K562 (cell line): ENCODE data around the gene SHB. TPM values are rescaled to one million over a fixed set of nuclear protein-coding genes. Genes with fewer than 3 reads are reported as not detected.

ENCODE experiments used
- ATAC-seq: fragments of 200-7000 bp; cut with Tn5 transposase; 3 replicates; pipeline ENCODE4 v1.9.1; 2020; ENCODE audit warnings: moderate library complexity
- BruUV-seq: library from RNA; stranded (reverse); fragments of 400-500 nt; replicated peaks from 2 replicates; lab custom pipeline; 2021; lab: Mats Ljungman, UMichigan
- CTCF ChIA-PET: fragments of 300-600 bp; formaldehyde crosslinking; extraction: SDS; loops from one replicate; lab custom pipeline; 2021; ENCODE audit warnings: low intra/inter-chr PET ratio; lab: Yijun Ruan, JAX
- POLR2A ChIA-PET: fragments of 300-600, 350-650 bp; sonication (Branson Sonifier 250); formaldehyde crosslinking; extraction: SDS; loops from one replicate; lab custom pipeline; 2021; ENCODE audit warnings: antibody characterized with exemption, inconsistent platforms; lab: Yijun Ruan, JAX
- DNase-seq, 4 experiments: peaks; one replicate each; pipeline versions ENCODE4 v3.0.0 to v3.0.0-alpha.2; 2011 to 2018; ENCODE audit warnings: low spot score in 3 of 4, mixed read lengths in 3 of 4; ENCODE audit errors: extremely low read depth in 1 of 4
- FAIRE-seq: peaks from 2 replicates; lab custom pipeline; 2011; peaks lifted over from hg19 to GRCh38; lab: Jason Lieb, UNC
- H2AFZ ChIP-seq: 2 replicates; pipeline ENCODE4 v1.6.0; 2011; ENCODE audit warnings: low read depth, low read length, control low read depth, inconsistent platforms
- H3K27ac ChIP-seq: fragments of 200-600 bp; 3 replicates; pipeline ENCODE4 v1.8.0; 2011; ENCODE audit warnings: low read depth, mild to moderate bottlenecking, control low read depth, inconsistent platforms, low read length, moderate library complexity, mixed read lengths; ENCODE audit errors: extremely low read depth
- H3K27me3 ChIP-seq, 2 experiments: fragments of 300-600 bp in 1 of 2; 2 replicates in 1 of 2; 3 replicates in 1 of 2; pipeline versions ENCODE4 v1.6.0 to v1.8.0; 2011; ENCODE audit warnings: inconsistent platforms in 2 of 2, low read length in 2 of 2, mild to moderate bottlenecking in 1 of 2, mixed read lengths in 1 of 2, moderate library complexity in 1 of 2; ENCODE audit not compliant: control insufficient read depth in 2 of 2, insufficient read depth in 2 of 2
- H3K36me3 ChIP-seq: fragments of 300-600 bp; 3 replicates; pipeline ENCODE4 v1.8.0; 2011; ENCODE audit warnings: mild to moderate bottlenecking, low read length, inconsistent platforms; ENCODE audit not compliant: control insufficient read depth, insufficient read depth
- H3K4me1 ChIP-seq, 2 experiments: fragments of 200-600 bp in 1 of 2; replicated peaks in 1 of 2; 2 replicates in 1 of 2; 3 replicates in 1 of 2; pipeline versions ENCODE4 v1.5.1 to v1.8.0; 2011; ENCODE audit warnings: inconsistent platforms in 2 of 2, low read length in 2 of 2, mild to moderate bottlenecking in 1 of 2, mixed read lengths in 1 of 2, moderate library complexity in 1 of 2; ENCODE audit not compliant: control insufficient read depth in 2 of 2, insufficient read depth in 2 of 2
- H3K4me2 ChIP-seq: 2 replicates; pipeline ENCODE4 v1.6.1; 2011; ENCODE audit warnings: low read length, control low read depth, inconsistent platforms, mixed read lengths; ENCODE audit not compliant: insufficient read depth
- H3K4me3 ChIP-seq: fragments of 200-600 bp; sonication (generic), shearing (Covaris generic); 2 replicates; pipeline ENCODE4 v1.5.1; 2016; ENCODE audit warnings: control low read depth, inconsistent platforms
- H3K79me2 ChIP-seq: fragments of 200-600 bp; 3 replicates; pipeline ENCODE4 v1.8.0; 2011; ENCODE audit warnings: low read length, inconsistent platforms; ENCODE audit not compliant: control insufficient read depth, insufficient read depth
- H3K9ac ChIP-seq, 2 experiments: 2 replicates each; pipeline versions ENCODE4 v1.6.0 to v1.6.1; 2011; ENCODE audit warnings: low read depth in 2 of 2, low read length in 2 of 2, control low read depth in 1 of 2, inconsistent platforms in 1 of 2, mild to moderate bottlenecking in 1 of 2, mixed read lengths in 1 of 2; ENCODE audit not compliant: insufficient read depth in 1 of 2
- H3K9me1 ChIP-seq: one replicate; pipeline ENCODE4 v1.6.0; 2011; ENCODE audit warnings: inconsistent platforms, mild to moderate bottlenecking, low read length, moderate library complexity; ENCODE audit not compliant: control insufficient read depth, insufficient read depth
- H3K9me3 ChIP-seq: replicated peaks from 2 replicates; pipeline ENCODE4 v1.5.1; 2011; ENCODE audit warnings: low read depth, low read length, inconsistent platforms; ENCODE audit not compliant: control insufficient read depth, insufficient read depth
- H4K20me1 ChIP-seq: replicated peaks from 2 replicates; pipeline ENCODE4 v1.6.1; 2011; ENCODE audit warnings: low read length, inconsistent platforms, mixed read lengths; ENCODE audit not compliant: control insufficient read depth, insufficient read depth
- ADNP ChIP-seq: fragments of 200-800 bp; sonication (Bioruptor generic); IDR thresholded peaks from 2 replicates; pipeline ENCODE4 v1.6.1; 2016; ENCODE audit warnings: missing genetic modification characterization, missing compliant biosample characterization
- BCOR ChIP-seq: fragments of 450-650 bp; IDR thresholded peaks from 2 replicates; pipeline ENCODE4 v1.6.1; 2016
- DDX20 ChIP-seq: fragments of 450-650 bp; IDR thresholded peaks from 2 replicates; pipeline ENCODE4 v1.6.1; 2016; ENCODE audit warnings: missing genetic modification characterization, low read depth, mild to moderate bottlenecking, missing compliant biosample characterization, moderate library complexity
- DMBX1 ChIP-seq: fragments of 250-450 bp; sonication (Bioruptor Pico); IDR thresholded peaks from 2 replicates; pipeline ENCODE4 v1.8.0; 2022; ENCODE audit warnings: inconsistent platforms, mild to moderate bottlenecking, moderate library complexity, borderline replicate concordance
- GATA2 ChIP-seq: sonication (generic); formaldehyde crosslinking; IDR thresholded peaks from 2 replicates; pipeline ENCODE4 v1.4.0; 2020; ENCODE audit warnings: mild to moderate bottlenecking, missing genetic modification reagents
- HDAC8 ChIP-seq: fragments of 450-650 bp; IDR thresholded peaks from 2 replicates; pipeline ENCODE4 v1.6.1; 2016; ENCODE audit warnings: mild to moderate bottlenecking, missing genetic modification characterization, moderate library complexity, missing compliant biosample characterization
- HSF4 ChIP-seq: fragments of 250-450 bp; sonication (Bioruptor Pico); IDR thresholded peaks from 2 replicates; pipeline ENCODE4 v2.1.2; 2022; ENCODE audit warnings: mild to moderate bottlenecking, moderate library complexity, borderline replicate concordance
- KHSRP ChIP-seq: fragments of 450-650 bp; IDR thresholded peaks from 2 replicates; pipeline ENCODE4 v1.6.1; 2017
- LEF1 ChIP-seq: fragments of 450-650 bp; IDR thresholded peaks from 2 replicates; pipeline ENCODE4 v1.6.1; 2016; ENCODE audit warnings: mild to moderate bottlenecking
- MCM7 ChIP-seq, 2 experiments: fragments of 450-650 bp; IDR thresholded peaks; 2 replicates each; pipeline ENCODE4 v1.6.1; 2016 to 2018
- PHF20 ChIP-seq: fragments of 450-650 bp; IDR thresholded peaks from 2 replicates; pipeline ENCODE4 v1.6.1; 2018; ENCODE audit not compliant: partially characterized antibody
- RBBP5 ChIP-seq: fragments of 200-600 bp; sonication (generic); IDR thresholded peaks from 2 replicates; pipeline ENCODE4 v1.6.1; 2012; ENCODE audit warnings: borderline replicate concordance, mild to moderate bottlenecking, low read length, control low read depth, inconsistent platforms; ENCODE audit not compliant: insufficient read depth, poor library complexity, severe bottlenecking
- RBM25 ChIP-seq: fragments of 200-400 bp; formaldehyde crosslinking; IDR thresholded peaks from 2 replicates; pipeline ENCODE4 v1.6.1; 2018; ENCODE audit warnings: low read length, low read depth, moderate library complexity; ENCODE audit not compliant: severe bottlenecking
- SMARCB1 ChIP-seq: IDR thresholded peaks from 2 replicates; pipeline ENCODE4 v1.6.1; 2011; ENCODE audit warnings: improper control_type of control experiment, low read depth; ENCODE audit not compliant: insufficient read length
- TOE1 ChIP-seq, 2 experiments: fragments of 450-650 bp in 1 of 2; sonication (generic) in 1 of 2; formaldehyde crosslinking in 1 of 2; IDR thresholded peaks; 2 replicates each; pipeline versions ENCODE4 v1.7.1 to v1.8.0; 2016 to 2022; ENCODE audit warnings: borderline replicate concordance in 2 of 2, mild to moderate bottlenecking in 2 of 2, antibody characterized with exemption in 1 of 2, inconsistent platforms in 1 of 2, low read depth in 1 of 2, missing genetic modification reagents in 1 of 2, moderate library complexity in 1 of 2
- ZNF263 ChIP-seq: sonication (generic); formaldehyde crosslinking; IDR thresholded peaks from 2 replicates; pipeline ENCODE4 v1.8.0; 2022; ENCODE audit warnings: mild to moderate bottlenecking, missing genetic modification reagents, borderline replicate concordance
- ZNF384 ChIP-seq: IDR thresholded peaks from 2 replicates; pipeline ENCODE4 v1.6.1; 2012; ENCODE audit warnings: low read depth, low read length, improper control_type of control experiment
- ZNF830 ChIP-seq: fragments of 250-450 bp; sonication (Bioruptor Pico); IDR thresholded peaks from 2 replicates; pipeline ENCODE4 v1.5.0; 2021; ENCODE audit warnings: mild to moderate bottlenecking
- whole genome bisulfite sequencing: fragments of 100-300 bp; shearing (Covaris generic); methylation state at CpG from one replicate; pipeline ENCODE4 v1.1.6; 2016; ENCODE audit warnings: low coverage, mixed read lengths; ENCODE audit not compliant: insufficient coverage; ENCODE audit errors: missing lambda C conversion rate; 5-methylcytosine and 5-hydroxymethylcytosine counted together
- in situ Hi-C: fragments of 300-500 bp; cut with MboI; formaldehyde crosslinking; loops from 4 replicates; pipeline ENCODE4 v1.15.0; 2018; ENCODE audit warnings: inconsistent platforms, mixed read lengths
- intact Hi-C: fragments of 100-400 bp; cut with micrococcal nuclease; formaldehyde crosslinking; loops from 2 replicates; pipeline ENCODE4 v1.14.2; 2022
- polyA plus RNA-seq, 8 experiments: library from polyadenylated mRNA; depleted of rRNA in 4 of 8; stranded (reverse) in 5 of 8; unstranded in 3 of 8; fragments of >200 nt; fragmentation: Nextera tagmentation in 2 of 8; fragmentation: Illumina TruSeq in 1 of 8; extraction: Ambion mirVana in 2 of 8; extraction: Trizol in 1 of 8; gene quantifications; 2 replicates each; pipeline versions ENCODE4 v1.2.1 to v1.2.3, GENCODE V29; 2011 to 2014; ENCODE audit warnings: inconsistent platforms in 1 of 8, missing spikeins in 1 of 8
- total RNA-seq, 7 experiments: library from RNA; depleted of rRNA in 6 of 7; stranded (reverse); fragments of >200 nt in 6 of 7; fragmentation: Illumina TruSeq in 2 of 7; extraction: Trizol in 2 of 7; gene quantifications; 2 replicates each; pipeline versions ENCODE4 v1.2.1 to v1.2.3, GENCODE V29; 2011 to 2021; ENCODE audit warnings: low replicate concordance in 1 of 7
- TF ChIP-seq, protein P1 (sequence below), 2 experiments: fragments of 450-650 bp in 1 of 2; sonication (generic) in 1 of 2; formaldehyde crosslinking; conservative IDR thresholded peaks; 2 replicates each; pipeline versions ENCODE4 v1.4.0 to v1.8.1; 2020 to 2022; ENCODE audit warnings: mild to moderate bottlenecking in 1 of 2, missing genetic modification reagents in 1 of 2
- TF ChIP-seq, protein P2 (sequence below): fragments of 250-450 bp; sonication (Bioruptor Pico); IDR thresholded peaks from 2 replicates; pipeline ENCODE4 v1.5.0; 2022; ENCODE audit warnings: mild to moderate bottlenecking

Gene SHB
- total and polyA plus RNA-seq, 9 of the 15 experiments (the other 6 are each of a cell fraction or from before 2014, with no cell fraction given), result 0.78 to 16.0 (median 5.3) TPM

DNA sequence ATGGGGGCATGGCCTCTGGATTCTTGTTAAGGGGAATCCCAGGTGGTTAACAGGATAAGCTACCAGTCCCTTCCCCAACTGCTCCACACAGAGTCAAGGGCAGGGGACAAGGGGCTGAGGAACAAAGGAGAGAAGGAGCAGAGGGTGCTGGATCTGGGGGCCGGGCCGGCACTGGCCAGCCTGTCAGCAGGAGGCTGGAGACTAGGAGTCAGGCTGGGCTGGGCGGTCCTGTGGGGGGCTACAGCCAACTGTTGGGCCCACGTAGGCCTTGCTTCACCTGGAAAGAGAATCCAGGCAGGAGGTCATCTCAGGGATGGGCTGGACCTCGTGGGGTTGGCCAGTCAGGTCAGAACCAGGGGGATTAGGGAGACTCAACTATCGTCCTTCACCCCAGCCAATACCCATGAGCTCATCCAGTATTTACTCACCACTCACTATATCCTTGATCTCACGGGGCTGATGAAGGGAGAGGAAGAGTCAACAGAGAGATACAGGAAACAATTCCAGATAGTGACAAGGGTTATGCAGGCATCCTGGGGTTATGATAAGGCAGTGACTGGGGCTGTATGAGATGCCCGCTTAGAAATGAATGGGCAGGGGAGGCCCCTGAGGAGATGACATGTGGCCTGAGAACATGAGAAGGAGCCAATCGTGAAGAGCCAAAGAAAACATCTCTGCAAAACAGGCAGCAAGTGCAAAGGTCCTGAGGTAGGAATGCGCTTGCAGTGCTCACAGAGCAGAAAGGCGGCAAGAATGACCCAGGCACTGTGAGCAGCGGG is 117.2 kb downstream of the SHB start:
- Histone ChIP-seq H3K4me1 (peaks cover 21 to 36% of the 10 kb centered on the region in 2 experiments), H3K9me3 (no peaks in the 10 kb centered on the region), H3K4me3 (no peak overlapping the region), H3K36me3 (peaks cover 60% of the 10 kb centered on the region; the same call in 2 of the 3 replicates), H3K79me2 (no peaks in the 10 kb centered on the region), H3K27me3 (no peaks in the 10 kb centered on the region), H3K9ac (peak overlapping the region in 1 of 2 experiments; percentile 77; a peak in 2 of 4 replicates), H3K27ac (peak overlapping the region; percentile 31; the same call in 2 of the 3 replicates), H3K4me2 (no peak overlapping the region), H4K20me1 (peaks cover 9% of the 10 kb centered on the region; the same call in 1 of the 2 replicates), H3K9me1 (peaks cover 11% of the 10 kb centered on the region), H2AFZ (no peak overlapping the region)
- intact Hi-C loops (no loop called here), in situ Hi-C loops (no loop called here)
- POLR2A ChIA-PET, result interaction anchor here (0.9 to 1.5 kb wide), 2 partner anchors 15 to 117 kb away, joined by 3 to 6 read pairs; partner anchors contain the start of gene SHB
- no TSS peak for BruUV-seq
- no peak for ATAC-seq
- CTCF ChIA-PET, result no interaction called here
- no peak for FAIRE-seq
- 79% methylated on average over 12 of the region's 12 CpGs for WGBS
- DNase-seq, result no peak
- TF ChIP-seq ZNF830 (CRISPR knock-in tag), result no peak
- TF ChIP-seq DMBX1, result no peak
- no peak for TF ChIP-seq ZNF384
- TF ChIP-seq TOE1 (IDR thresholded peaks at IDR 0.05; ENCODE audit: borderline replicate concordance), result no peak
- TF ChIP-seq TOE1 (CRISPR knock-in tag; IDR thresholded peaks at IDR 0.05; ENCODE audit: borderline replicate concordance, low read depth), result no peak
- TF ChIP-seq, protein P1, sequence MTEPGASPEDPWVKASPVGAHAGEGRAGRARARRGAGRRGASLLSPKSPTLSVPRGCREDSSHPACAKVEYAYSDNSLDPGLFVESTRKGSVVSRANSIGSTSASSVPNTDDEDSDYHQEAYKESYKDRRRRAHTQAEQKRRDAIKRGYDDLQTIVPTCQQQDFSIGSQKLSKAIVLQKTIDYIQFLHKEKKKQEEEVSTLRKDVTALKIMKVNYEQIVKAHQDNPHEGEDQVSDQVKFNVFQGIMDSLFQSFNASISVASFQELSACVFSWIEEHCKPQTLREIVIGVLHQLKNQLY (CRISPR knock-in tag; conservative IDR thresholded peaks at IDR 0.05), result no peak
- TF ChIP-seq DDX20, result no peak
- no peak for TF ChIP-seq HDAC8 (tag)
- TF ChIP-seq LEF1, result no peak
- no peak for TF ChIP-seq PHF20
- TF ChIP-seq GATA2, result no peak
- TF ChIP-seq MCM7 (IDR thresholded peaks at IDR 0.05), result no peak
- TF ChIP-seq ADNP, result no peak
- TF ChIP-seq KHSRP, result no peak
- no peak for TF ChIP-seq ZNF263 (CRISPR knock-in tag)
- no peak for TF ChIP-seq RBBP5
- TF ChIP-seq, protein P2, sequence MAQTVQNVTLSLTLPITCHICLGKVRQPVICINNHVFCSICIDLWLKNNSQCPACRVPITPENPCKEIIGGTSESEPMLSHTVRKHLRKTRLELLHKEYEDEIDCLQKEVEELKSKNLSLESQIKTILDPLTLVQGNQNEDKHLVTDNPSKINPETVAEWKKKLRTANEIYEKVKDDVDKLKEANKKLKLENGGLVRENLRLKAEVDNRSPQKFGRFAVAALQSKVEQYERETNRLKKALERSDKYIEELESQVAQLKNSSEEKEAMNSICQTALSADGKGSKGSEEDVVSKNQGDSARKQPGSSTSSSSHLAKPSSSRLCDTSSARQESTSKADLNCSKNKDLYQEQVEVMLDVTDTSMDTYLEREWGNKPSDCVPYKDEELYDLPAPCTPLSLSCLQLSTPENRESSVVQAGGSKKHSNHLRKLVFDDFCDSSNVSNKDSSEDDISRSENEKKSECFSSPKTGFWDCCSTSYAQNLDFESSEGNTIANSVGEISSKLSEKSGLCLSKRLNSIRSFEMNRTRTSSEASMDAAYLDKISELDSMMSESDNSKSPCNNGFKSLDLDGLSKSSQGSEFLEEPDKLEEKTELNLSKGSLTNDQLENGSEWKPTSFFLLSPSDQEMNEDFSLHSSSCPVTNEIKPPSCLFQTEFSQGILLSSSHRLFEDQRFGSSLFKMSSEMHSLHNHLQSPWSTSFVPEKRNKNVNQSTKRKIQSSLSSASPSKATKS (CRISPR knock-in tag), result no peak
- TF ChIP-seq BCOR, result peak; percentile 80
- TF ChIP-seq SMARCB1, result no peak
- TF ChIP-seq RBM25, result peak; percentile 94
- TF ChIP-seq HSF4, result no peak
